DOHH2 (cell line): ENCODE data around the gene ORAI3.

Experiments used
- H3F3A ChIP-seq: fragments of 200-600 bp; sonication (generic), shearing (Covaris generic); 2 replicates; pipeline ENCODE4 v1.6.0; 2016; ENCODE audit warnings: antibody characterized with exemption, mild to moderate bottlenecking; ENCODE audit not compliant: control insufficient read depth, insufficient read depth
- H3K27ac ChIP-seq: fragments of 200-600 bp; sonication (generic); 2 replicates; pipeline ENCODE4 v1.5.1; 2014; ENCODE audit warnings: low read depth, mild to moderate bottlenecking, low read length, moderate library complexity
- H3K27me3 ChIP-seq: fragments of 200-600 bp; sonication (generic); 2 replicates; pipeline ENCODE4 v1.6.1; 2014; ENCODE audit warnings: mild to moderate bottlenecking, low read length, mixed read lengths; ENCODE audit not compliant: control insufficient read depth
- H3K36me3 ChIP-seq: fragments of 200-600 bp; sonication (generic); 2 replicates; pipeline ENCODE4 v1.6.1; 2014; ENCODE audit warnings: mild to moderate bottlenecking, low read length, moderate library complexity, mixed read lengths; ENCODE audit not compliant: control insufficient read depth
- H3K4me1 ChIP-seq: fragments of 200-600 bp; sonication (generic); 2 replicates; pipeline ENCODE4 v1.6.1; 2014; ENCODE audit warnings: mild to moderate bottlenecking, low read length, mixed read lengths; ENCODE audit not compliant: control insufficient read depth
- H3K4me2 ChIP-seq: fragments of 200-600 bp; sonication (generic); 2 replicates; pipeline ENCODE4 v1.6.0; 2014; ENCODE audit warnings: mild to moderate bottlenecking, low read length, moderate library complexity
- H3K4me3 ChIP-seq: fragments of 200-600 bp; sonication (generic); 2 replicates; pipeline ENCODE4 v1.5.1; 2014; ENCODE audit warnings: mild to moderate bottlenecking, low read length, mixed read lengths
- H3K79me2 ChIP-seq: fragments of 200-600 bp; sonication (generic); 2 replicates; pipeline ENCODE4 v1.6.1; 2014; ENCODE audit warnings: mild to moderate bottlenecking, low read length, mixed read lengths; ENCODE audit not compliant: control insufficient read depth
- H3K9me2 ChIP-seq: fragments of 200-600 bp; sonication (generic); replicated peaks from 2 replicates; pipeline ENCODE4 v1.6.1; 2014; ENCODE audit warnings: mild to moderate bottlenecking, low read length, mixed read lengths; ENCODE audit not compliant: control insufficient read depth
- H3K9me3 ChIP-seq: fragments of 200-600 bp; sonication (generic); 2 replicates; pipeline ENCODE4 v1.6.1; 2014; ENCODE audit warnings: antibody characterized with exemption, low read length, mixed read lengths; ENCODE audit not compliant: control insufficient read depth, insufficient read depth
- H4K20me1 ChIP-seq: fragments of 200-600 bp; sonication (generic); 2 replicates; pipeline ENCODE4 v1.6.0; 2014; ENCODE audit warnings: low read depth, mild to moderate bottlenecking, antibody characterized with exemption, low read length, moderate library complexity; ENCODE audit not compliant: control insufficient read depth, insufficient read depth
- EZH2phosphoT487 ChIP-seq: fragments of 200-600 bp; sonication (generic); IDR thresholded peaks from 2 replicates; pipeline ENCODE4 v1.6.1; 2017; ENCODE audit warnings: borderline replicate concordance, mild to moderate bottlenecking, antibody characterized with exemption, low read length, moderate library complexity, mixed read lengths
- TF ChIP-seq, protein P1 (sequence below): fragments of 200-600 bp; sonication (generic); IDR thresholded peaks from one replicate; pipeline ENCODE4 v1.5.1; 2014; ENCODE audit warnings: antibody characterized with exemption, mild to moderate bottlenecking, low read depth, low read length; ENCODE audit not compliant: poor library complexity, severe bottlenecking

The ORAI3 gene

DNA sequence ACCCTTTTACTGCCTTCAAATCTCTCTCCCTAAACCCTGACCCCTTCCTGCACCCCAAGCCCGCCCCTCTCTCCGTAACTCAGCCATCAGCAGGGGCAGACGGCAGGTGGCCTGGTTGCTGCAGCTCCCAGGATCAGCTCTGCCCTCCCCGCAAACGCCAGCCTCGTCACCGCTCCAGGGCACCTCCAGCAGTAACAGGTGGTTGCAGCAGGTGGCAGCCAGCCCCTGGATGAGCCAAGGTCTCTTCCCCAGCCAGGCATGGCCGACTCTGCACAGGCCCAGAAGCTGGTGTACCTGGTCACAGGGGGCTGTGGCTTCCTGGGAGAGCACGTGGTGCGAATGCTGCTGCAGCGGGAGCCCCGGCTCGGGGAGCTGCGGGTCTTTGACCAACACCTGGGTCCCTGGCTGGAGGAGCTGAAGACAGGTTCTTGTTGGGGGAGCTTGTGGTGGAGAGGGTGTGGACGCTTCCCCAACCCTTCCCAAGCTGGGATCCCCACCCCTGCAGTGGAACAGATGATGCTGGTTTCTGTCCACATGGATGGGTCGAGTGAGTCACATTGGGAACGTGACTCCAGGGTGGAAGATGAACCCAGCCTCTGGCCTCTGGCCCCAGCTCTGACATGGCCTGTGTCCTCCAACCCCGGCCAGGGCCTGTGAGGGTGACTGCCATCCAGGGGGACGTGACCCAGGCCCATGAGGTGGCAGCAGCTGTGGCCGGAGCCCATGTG is 36.7 kb downstream of the ORAI3 start:
- Histone ChIP-seq H3K4me1 (no peaks in the 10 kb centered on the region; the same call in 1 of the 2 replicates), H3K9me2 (no peaks in the 10 kb centered on the region), H3K9me3 (no peaks in the 10 kb centered on the region), H3K27ac (no peak overlapping the region), H3K79me2 (no peaks in the 10 kb centered on the region), H3K36me3 (peaks cover 44% of the 10 kb centered on the region), H3K4me2 (no peak overlapping the region), H3F3A (no peaks in the 10 kb centered on the region), H3K4me3 (no peak overlapping the region), H4K20me1 (no peaks in the 10 kb centered on the region), H3K27me3 (no peaks in the 10 kb centered on the region)
- TF ChIP-seq, protein P1, sequence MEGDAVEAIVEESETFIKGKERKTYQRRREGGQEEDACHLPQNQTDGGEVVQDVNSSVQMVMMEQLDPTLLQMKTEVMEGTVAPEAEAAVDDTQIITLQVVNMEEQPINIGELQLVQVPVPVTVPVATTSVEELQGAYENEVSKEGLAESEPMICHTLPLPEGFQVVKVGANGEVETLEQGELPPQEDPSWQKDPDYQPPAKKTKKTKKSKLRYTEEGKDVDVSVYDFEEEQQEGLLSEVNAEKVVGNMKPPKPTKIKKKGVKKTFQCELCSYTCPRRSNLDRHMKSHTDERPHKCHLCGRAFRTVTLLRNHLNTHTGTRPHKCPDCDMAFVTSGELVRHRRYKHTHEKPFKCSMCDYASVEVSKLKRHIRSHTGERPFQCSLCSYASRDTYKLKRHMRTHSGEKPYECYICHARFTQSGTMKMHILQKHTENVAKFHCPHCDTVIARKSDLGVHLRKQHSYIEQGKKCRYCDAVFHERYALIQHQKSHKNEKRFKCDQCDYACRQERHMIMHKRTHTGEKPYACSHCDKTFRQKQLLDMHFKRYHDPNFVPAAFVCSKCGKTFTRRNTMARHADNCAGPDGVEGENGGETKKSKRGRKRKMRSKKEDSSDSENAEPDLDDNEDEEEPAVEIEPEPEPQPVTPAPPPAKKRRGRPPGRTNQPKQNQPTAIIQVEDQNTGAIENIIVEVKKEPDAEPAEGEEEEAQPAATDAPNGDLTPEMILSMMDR: no peak
- no peak for TF ChIP-seq EZH2phosphoT487

DNA sequence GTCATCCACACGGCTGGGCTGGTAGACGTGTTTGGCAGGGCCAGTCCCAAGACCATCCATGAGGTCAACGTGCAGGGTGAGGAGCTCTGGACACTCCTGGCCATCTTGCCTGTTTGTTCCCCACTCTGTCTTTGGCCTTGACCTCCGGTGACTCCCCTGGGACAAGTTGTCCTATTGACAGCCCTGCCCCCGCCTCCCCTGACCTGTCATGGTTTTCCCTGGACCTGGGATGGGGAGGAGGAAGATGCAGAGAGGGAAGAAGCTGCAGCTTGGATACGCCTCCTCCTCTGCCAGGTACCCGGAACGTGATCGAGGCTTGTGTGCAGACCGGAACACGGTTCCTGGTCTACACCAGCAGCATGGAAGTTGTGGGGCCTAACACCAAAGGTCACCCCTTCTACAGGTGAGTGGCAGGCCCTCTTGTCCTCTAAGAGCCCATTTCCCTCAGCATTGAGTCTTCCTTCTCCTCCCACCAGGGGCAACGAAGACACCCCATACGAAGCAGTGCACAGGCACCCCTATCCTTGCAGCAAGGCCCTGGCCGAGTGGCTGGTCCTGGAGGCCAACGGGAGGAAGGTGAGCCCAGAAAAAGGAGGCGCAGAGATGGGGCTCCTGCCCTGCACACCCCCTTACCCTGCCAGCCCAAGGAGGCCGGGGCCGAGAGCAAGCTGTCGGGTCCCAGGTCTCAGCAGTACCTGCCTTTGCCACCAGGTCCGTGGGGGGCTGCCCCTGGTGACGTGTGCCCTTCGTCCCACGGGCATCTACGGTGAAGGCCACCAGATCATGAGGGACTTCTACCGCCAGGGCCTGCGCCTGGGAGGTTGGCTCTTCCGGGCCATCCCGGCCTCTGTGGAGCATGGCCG is 37.5 kb downstream of the ORAI3 start:
- H3K79me2 ChIP-seq: no peaks in the 10 kb centered on the region
- H3F3A ChIP-seq: no peaks in the 10 kb centered on the region
- H3K4me3 ChIP-seq: no peak overlapping the region
- no peaks in the 10 kb centered on the region; the same call in 1 of the 2 replicates for H3K4me1 ChIP-seq
- peaks cover 40% of the 10 kb centered on the region for H3K36me3 ChIP-seq
- no peak for TF ChIP-seq EZH2phosphoT487
- TF ChIP-seq, protein P1: no peak
- H3K9me2 ChIP-seq: no peaks in the 10 kb centered on the region
- H3K9me3 ChIP-seq: no peaks in the 10 kb centered on the region
- no peaks in the 10 kb centered on the region for H3K27me3 ChIP-seq
- no peaks in the 10 kb centered on the region for H4K20me1 ChIP-seq
- H3K27ac ChIP-seq: no peak overlapping the region
- H3K4me2 ChIP-seq: no peak overlapping the region

DNA sequence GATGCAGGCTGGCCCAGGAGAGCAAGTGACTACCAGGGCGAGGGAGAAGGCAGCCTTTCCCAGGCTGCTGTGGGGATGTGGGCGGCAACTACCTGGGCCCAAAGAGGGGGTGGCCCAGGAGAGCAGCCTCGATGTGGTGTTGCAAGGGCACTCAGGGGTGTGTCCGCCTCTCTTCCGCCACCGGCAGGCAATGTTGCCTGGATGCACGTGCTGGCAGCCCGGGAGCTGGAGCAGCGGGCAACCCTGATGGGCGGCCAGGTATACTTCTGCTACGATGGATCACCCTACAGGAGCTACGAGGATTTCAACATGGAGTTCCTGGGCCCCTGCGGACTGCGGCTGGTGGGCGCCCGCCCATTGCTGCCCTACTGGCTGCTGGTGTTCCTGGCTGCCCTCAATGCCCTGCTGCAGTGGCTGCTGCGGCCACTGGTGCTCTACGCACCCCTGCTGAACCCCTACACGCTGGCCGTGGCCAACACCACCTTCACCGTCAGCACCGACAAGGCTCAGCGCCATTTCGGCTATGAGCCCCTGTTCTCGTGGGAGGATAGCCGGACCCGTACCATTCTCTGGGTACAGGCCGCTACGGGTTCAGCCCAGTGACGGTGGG is 38.8 kb downstream of the ORAI3 start:
- peaks cover 32% of the 10 kb centered on the region for H3K36me3 ChIP-seq
- TF ChIP-seq, protein P1: no peak
- TF ChIP-seq EZH2phosphoT487: no peak
- H3K4me3 ChIP-seq: no peak overlapping the region

More for the DNA sequence above, 38.8 kb downstream of the ORAI3 start:
- Histone ChIP-seq H3K27ac (no peak overlapping the region), H3K9me3 (no peaks in the 10 kb centered on the region), H3K4me1 (no peaks in the 10 kb centered on the region; the same call in 1 of the 2 replicates), H3K9me2 (no peaks in the 10 kb centered on the region), H4K20me1 (no peaks in the 10 kb centered on the region), H3K79me2 (no peaks in the 10 kb centered on the region), H3K4me2 (no peak overlapping the region), H3K27me3 (no peaks in the 10 kb centered on the region), H3F3A (no peaks in the 10 kb centered on the region)
